ENCODE measurements around the gene EPB41L3. TPM values are rescaled to one million over a fixed set of nuclear protein-coding genes. Genes with fewer than 3 reads are reported as not detected.

The EPB41L3 gene
- polyA plus RNA-seq, 3 donors = 25.2 to 56.6 (median 51.3) TPM

- Mint-ChIP-seq H3K36me3 (peaks cover 0 to 5% of the 10 kb centered on the region in 2 donors), H3K4me3 (no peak overlapping the region), H3K9me3 (peaks cover 0 to 2% (median 0%) of the 10 kb centered on the region in 7 donors), H3K27me3 (ENCODE audit: low read depth in 3 of 3) (peaks cover 0 to 5% (median 4%) of the 10 kb centered on the region in 3 donors), H3K4me1 (peaks cover 35% of the 10 kb centered on the region), H3K27ac (no peak overlapping the region)
- Histone ChIP-seq H3K4me3 (replicated peaks in 1 of 3; ENCODE audit: low read depth in 2 of 3, low read length in 3 of 3) (no peak overlapping the region), H3K4me1 (ENCODE audit: control insufficient read depth in 1 of 2, insufficient read depth in 2 of 2, low read length in 2 of 2) (peaks cover 13 to 23% of the 10 kb centered on the region in 2 donors), H4K20me1 (ENCODE audit: insufficient read depth, low read length) (peaks cover 65% of the 10 kb centered on the region), H3K9me3 (replicated peaks in 1 of 2; ENCODE audit: control insufficient read depth in 1 of 2, insufficient read depth in 1 of 2, low read length in 2 of 2) (no peaks in the 10 kb centered on the region), H3K79me2 (ENCODE audit: insufficient read depth, low read length) (peaks cover 45% of the 10 kb centered on the region), H2AFZ (ENCODE audit: insufficient read depth, low read depth, low read length, poor library complexity, severe bottlenecking) (no peak overlapping the region), H3K4me2 (replicated peaks; ENCODE audit: extremely low read depth, low read length, poor library complexity, severe bottlenecking) (no peak overlapping the region), H3K27me3 (ENCODE audit: control insufficient read depth in 2 of 2, insufficient read depth in 2 of 2, low read length in 2 of 2) (no peaks in the 10 kb centered on the region), H3K9ac (ENCODE audit: insufficient read depth, low read length, poor library complexity, severe bottlenecking) (no peak overlapping the region), H3K27ac (ENCODE audit: low read depth in 1 of 2, low read length in 2 of 2) (no peak overlapping the region), H3K36me3 (replicated peaks in 1 of 2; ENCODE audit: control insufficient read depth in 1 of 2, insufficient read depth in 2 of 2, low read length in 2 of 2) (no peaks in the 10 kb centered on the region)
- no CpG with 5 or more reads among the region's 2 CpGs for whole genome bisulfite sequencing (ENCODE audit: insufficient coverage)
- DNase-seq = no peak
- TF ChIP-seq CTCF (IDR thresholded peaks at IDR 0.05) = no peak
- intact Hi-C loops (cut with micrococcal nuclease) = no loop called here
Observed at GRCh38 chr18:5507756-5508155, 36.0 kb downstream of the EPB41L3 start.

GRCh38 chr18:5506174-5506573, 37.6 kb downstream of the EPB41L3 start:
- H3K4me3 Mint-ChIP-seq = peak overlapping the region in 1 of 2 donors; percentile 5
- Histone ChIP-seq H3K36me3 (replicated peaks in 1 of 2; ENCODE audit: control insufficient read depth in 1 of 2, insufficient read depth in 2 of 2, low read length in 2 of 2) (no peaks in the 10 kb centered on the region), H3K9ac (ENCODE audit: insufficient read depth, low read length, poor library complexity, severe bottlenecking) (no peak overlapping the region), H3K27me3 (ENCODE audit: control insufficient read depth in 2 of 2, insufficient read depth in 2 of 2, low read length in 2 of 2) (no peaks in the 10 kb centered on the region), H4K20me1 (ENCODE audit: insufficient read depth, low read length) (peaks cover 80% of the 10 kb centered on the region), H3K27ac (ENCODE audit: low read depth in 1 of 2, low read length in 2 of 2) (no peak overlapping the region), H3K79me2 (ENCODE audit: insufficient read depth, low read length) (peaks cover 41% of the 10 kb centered on the region), H3K4me3 (replicated peaks in 1 of 3; ENCODE audit: low read depth in 2 of 3, low read length in 3 of 3) (no peak overlapping the region), H2AFZ (ENCODE audit: insufficient read depth, low read depth, low read length, poor library complexity, severe bottlenecking) (no peak overlapping the region), H3K4me1 (ENCODE audit: control insufficient read depth in 1 of 2, insufficient read depth in 2 of 2, low read length in 2 of 2) (peaks cover 3 to 11% of the 10 kb centered on the region in 2 donors), H3K4me2 (replicated peaks; ENCODE audit: extremely low read depth, low read length, poor library complexity, severe bottlenecking) (no peak overlapping the region), H3K9me3 (replicated peaks in 1 of 2; ENCODE audit: control insufficient read depth in 1 of 2, insufficient read depth in 1 of 2, low read length in 2 of 2) (no peaks in the 10 kb centered on the region)
- intact Hi-C loops (cut with micrococcal nuclease) = no loop called here
- H3K27ac Mint-ChIP-seq = peak overlapping the region in 1 of 7 donors; percentile 19
- DNase-seq = no peak
- TF ChIP-seq CTCF (IDR thresholded peaks at IDR 0.05) = no peak
- H3K36me3 Mint-ChIP-seq = peaks cover 0 to 2% of the 10 kb centered on the region in 2 donors
- peaks cover 0 to 2% (median 0%) of the 10 kb centered on the region in 7 donors for H3K9me3 Mint-ChIP-seq
- H3K4me1 Mint-ChIP-seq = peaks cover 26% of the 10 kb centered on the region
- peaks cover 0 to 5% (median 4%) of the 10 kb centered on the region in 3 donors for H3K27me3 Mint-ChIP-seq (ENCODE audit: low read depth in 3 of 3)
- 95% methylated on average over 6 of the region's 8 CpGs for WGBS (ENCODE audit: insufficient coverage)
